ENCODE results near the gene CREBRF.
"Not testable (repeated sequence)": the region's sequence is repeated elsewhere in the genome, so short reads cannot be mapped to it uniquely, and the experiment has no call there.

Gene CREBRF

DNA sequence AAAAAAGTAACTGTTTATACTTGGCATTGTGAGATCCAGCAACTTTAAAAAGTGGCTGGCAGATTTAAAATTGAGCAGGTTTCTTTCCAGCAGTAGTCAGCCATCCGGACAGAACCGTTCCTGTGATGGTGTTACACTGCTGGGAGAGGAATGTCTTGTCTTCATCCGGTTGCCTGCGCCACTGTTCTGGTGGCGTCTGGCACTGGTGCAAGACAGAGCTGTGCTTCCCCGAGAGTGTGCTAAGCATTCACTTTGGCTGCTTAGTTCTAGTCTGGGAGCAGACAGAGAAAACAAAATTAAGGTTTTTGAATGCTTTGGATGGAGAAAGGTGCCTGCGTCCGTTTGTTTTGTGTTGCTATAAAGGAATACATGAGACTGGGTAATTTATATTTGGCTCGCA, 35.5 kb upstream of the CREBRF start:
- H3K27me3 Mint-ChIP-seq: no peaks in the 10 kb centered on the region
- H3K4me1 Mint-ChIP-seq (ENCODE audit: low read depth in 2 of 2): peaks cover 32 to 44% of the 10 kb centered on the region in 2 donors
- H3K4me3 Mint-ChIP-seq: no peak overlapping the region
- H3K27ac Mint-ChIP-seq: peak overlapping the region; percentile 57 to 69
- H3K36me3 Mint-ChIP-seq (ENCODE audit: insufficient read depth): peaks cover 47% of the 10 kb centered on the region
- ATAC-seq (replicated peaks): no peak
- no peaks in the 10 kb centered on the region for H3K9me3 Mint-ChIP-seq
- DNase-seq: no peak

DNA sequence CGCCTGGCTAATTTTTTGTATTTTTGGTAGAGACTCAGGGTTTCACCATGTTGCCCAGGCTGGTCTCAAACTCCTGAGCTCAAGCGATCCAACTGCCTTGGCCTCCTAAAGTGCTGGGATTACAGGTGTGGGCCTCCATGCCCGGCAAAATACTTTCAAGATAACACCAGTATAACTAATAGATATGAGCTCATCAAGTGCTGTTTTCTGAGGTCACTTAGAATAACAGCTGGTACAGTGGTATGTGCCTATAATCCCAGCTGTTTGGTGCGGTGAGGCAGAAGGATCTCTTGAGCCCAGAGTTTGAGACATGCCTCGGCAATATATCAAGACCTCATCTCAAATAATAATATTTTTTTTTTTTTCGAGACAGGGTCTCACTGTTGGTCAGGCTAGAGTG, 30.5 kb upstream of the CREBRF start:
- Mint-ChIP-seq H3K4me1 (ENCODE audit: low read depth in 2 of 2) (peaks cover 10% of the 10 kb centered on the region in 2 donors), H3K36me3 (ENCODE audit: insufficient read depth) (peaks cover 40% of the 10 kb centered on the region), H3K4me3 (no peak overlapping the region), H3K9me3 (no peaks in the 10 kb centered on the region), H3K27me3 (no peaks in the 10 kb centered on the region), H3K27ac (peak overlapping the region in 1 of 2 donors; percentile 35)
- no peak for DNase-seq
- no peak for ATAC-seq (replicated peaks)

DNA sequence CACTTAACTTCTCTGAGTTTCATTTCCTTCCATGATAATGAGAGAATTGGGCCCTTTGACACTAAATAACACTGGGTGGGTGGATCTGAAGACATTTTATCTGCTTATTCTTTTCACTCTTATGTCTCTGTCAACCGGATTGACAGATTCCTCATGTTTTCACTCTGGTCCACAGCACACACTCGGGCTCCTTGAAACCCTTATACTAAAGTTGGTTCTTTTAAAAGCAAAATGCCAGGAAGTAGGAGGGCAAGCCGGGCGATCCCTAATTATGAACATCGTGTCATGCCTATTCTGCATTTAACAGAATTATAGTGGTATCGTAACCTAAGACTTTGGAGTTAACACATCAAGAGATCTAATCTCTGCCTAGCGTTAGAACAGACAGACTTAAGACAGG, 28.2 kb upstream of the CREBRF start:
- DNase-seq (no peak), ATAC-seq (replicated peaks) (no peak)
- Mint-ChIP-seq H3K27ac (peak overlapping the region in 1 of 2 donors; percentile 52), H3K4me1 (ENCODE audit: low read depth in 2 of 2) (peaks cover 5% of the 10 kb centered on the region in 2 donors), H3K36me3 (ENCODE audit: insufficient read depth) (peaks cover 31% of the 10 kb centered on the region), H3K27me3 (no peaks in the 10 kb centered on the region), H3K9me3 (no peaks in the 10 kb centered on the region), H3K4me3 (no peak overlapping the region)

DNA sequence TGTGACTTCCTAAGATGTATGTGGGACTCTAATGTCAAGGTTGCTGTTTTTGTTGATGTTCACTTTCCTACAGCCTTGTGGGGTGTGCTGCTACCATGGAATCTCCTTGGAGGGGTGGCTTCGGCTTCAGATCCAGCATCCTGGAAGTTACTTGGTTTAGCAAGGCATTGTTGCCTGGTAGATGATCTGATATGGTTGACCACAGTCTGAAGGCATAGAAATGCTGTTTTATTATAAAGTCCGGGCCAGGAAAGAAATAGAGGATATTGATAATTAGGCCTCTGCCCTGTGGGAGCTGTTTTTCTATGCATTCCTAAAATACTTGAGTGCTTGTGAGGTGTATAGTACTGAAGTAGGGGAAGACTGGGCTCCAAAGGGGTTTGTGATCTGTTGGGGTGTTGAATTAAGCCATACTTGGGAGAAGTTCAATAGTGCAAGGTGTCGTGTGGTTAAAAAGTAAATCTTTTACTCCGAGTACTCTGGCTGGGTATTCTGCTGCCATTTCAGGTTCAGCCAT, 27.3 kb upstream of the CREBRF start:
- peaks cover 25% of the 10 kb centered on the region for H3K36me3 Mint-ChIP-seq (ENCODE audit: insufficient read depth)
- peaks cover 7% of the 10 kb centered on the region in 2 donors for H3K4me1 Mint-ChIP-seq (ENCODE audit: low read depth in 2 of 2)
- no peaks in the 10 kb centered on the region for H3K9me3 Mint-ChIP-seq
- DNase-seq (no peak), ATAC-seq (replicated peaks) (no peak)
- H3K4me3 Mint-ChIP-seq: no peak overlapping the region
- no peak overlapping the region for H3K27ac Mint-ChIP-seq
- no peaks in the 10 kb centered on the region for H3K27me3 Mint-ChIP-seq

DNA sequence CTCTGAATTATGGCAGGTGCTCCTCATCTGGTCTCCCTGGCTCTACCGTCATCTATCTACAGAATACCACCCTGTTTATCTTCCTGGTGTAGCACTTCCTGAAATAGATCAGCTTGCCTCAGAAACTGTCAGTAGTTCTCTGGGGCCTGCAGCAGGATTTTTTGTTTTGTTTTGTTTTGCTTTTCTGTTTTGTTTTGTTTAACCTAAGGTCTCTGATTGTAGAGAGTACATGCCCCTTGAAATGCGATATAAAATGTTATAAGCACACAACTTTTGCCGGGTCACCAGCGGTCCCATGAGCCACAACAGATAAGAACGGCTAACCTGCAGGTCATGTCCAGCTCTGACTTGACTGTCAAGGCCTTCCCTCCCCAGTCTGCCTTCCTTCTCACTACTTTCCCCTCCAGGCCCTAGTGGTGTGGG, 26.6 kb upstream of the CREBRF start:
- ATAC-seq (replicated peaks): no peak
- Mint-ChIP-seq H3K4me3 (no peak overlapping the region), H3K4me1 (ENCODE audit: low read depth in 2 of 2) (peaks cover 6 to 11% of the 10 kb centered on the region in 2 donors), H3K27me3 (no peaks in the 10 kb centered on the region), H3K36me3 (ENCODE audit: insufficient read depth) (peaks cover 23% of the 10 kb centered on the region), H3K9me3 (no peaks in the 10 kb centered on the region), H3K27ac (no peak overlapping the region)
- no peak for DNase-seq

DNA sequence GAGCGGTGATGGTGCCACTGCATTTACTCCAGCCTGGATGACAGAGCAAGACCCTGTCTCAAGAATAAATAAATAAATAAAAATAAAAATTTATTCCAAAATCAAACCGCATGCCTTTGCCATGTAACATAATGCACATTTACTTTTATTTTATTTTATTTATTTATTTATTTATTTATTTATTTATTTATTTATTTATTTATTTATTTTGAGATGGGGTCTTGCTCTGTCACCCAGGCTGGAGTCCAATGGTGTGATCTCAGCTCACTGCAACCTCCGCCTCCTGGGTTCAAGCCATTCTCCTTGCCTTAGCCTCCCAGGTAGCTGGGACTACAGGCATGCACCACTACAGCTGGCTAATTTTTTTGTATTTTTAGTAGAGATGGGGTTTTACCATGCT, 24.1 kb upstream of the CREBRF start:
- DNase-seq; H3K27me3 Mint-ChIP-seq; H3K36me3 Mint-ChIP-seq (ENCODE audit: insufficient read depth); ATAC-seq (replicated peaks); H3K4me3 Mint-ChIP-seq; H3K9me3 Mint-ChIP-seq: not testable (repeated sequence)
- Mint-ChIP-seq H3K27ac (peak overlapping the region in 1 of 2 donors; percentile 79), H3K4me1 (ENCODE audit: low read depth in 2 of 2) (peaks cover 19 to 35% of the 10 kb centered on the region in 2 donors)

DNA sequence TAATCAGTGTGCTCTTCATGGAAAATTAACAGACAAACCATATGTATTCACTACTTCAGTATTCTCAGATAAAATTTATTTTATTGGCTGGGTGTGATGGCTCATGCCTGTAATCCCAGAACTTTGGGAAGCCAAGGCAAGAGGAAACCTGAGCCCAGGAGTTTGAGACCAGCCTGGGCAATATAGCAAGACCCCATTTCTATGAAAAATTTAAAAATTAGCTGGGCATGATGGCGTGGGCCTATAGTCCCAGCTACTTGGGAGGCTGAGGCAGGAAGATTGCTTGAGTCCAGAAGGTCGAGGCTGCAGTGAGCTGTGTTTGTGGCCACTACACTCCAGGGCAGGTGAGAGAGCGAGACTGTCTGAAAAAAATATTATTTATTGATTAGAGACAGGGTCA, 23.4 kb upstream of the CREBRF start:
- H3K9me3 Mint-ChIP-seq: no peaks in the 10 kb centered on the region
- peaks cover 22 to 38% of the 10 kb centered on the region in 2 donors for H3K4me1 Mint-ChIP-seq (ENCODE audit: low read depth in 2 of 2)
- no peak for ATAC-seq (replicated peaks)
- DNase-seq: no peak
- H3K27me3 Mint-ChIP-seq: no peaks in the 10 kb centered on the region
- peaks cover 1% of the 10 kb centered on the region for H3K36me3 Mint-ChIP-seq (ENCODE audit: insufficient read depth)
- no peak overlapping the region for H3K4me3 Mint-ChIP-seq
- H3K27ac Mint-ChIP-seq: peak overlapping the region; percentile 79 to 97

DNA sequence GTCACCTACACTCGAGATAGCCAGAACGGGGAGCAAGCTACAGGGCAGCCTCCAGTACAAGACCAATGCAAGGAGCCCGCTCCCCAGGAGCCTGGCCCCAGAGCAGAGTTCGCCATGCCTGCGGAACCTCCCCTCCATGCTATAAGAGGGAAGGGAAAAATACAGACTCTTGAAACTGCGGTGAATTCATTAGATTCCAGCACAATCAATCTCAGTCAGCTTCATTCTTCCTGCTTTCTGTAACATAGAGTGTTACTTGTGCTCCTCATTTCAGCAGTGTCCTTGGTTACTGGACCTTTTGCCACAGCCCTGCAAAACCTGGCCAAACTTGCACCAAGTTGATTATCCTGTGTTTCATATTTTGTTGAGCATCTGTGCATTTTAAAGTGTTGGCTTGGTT, 22.2 kb upstream of the CREBRF start:
- peak overlapping the region; percentile 79 to 97 for H3K27ac Mint-ChIP-seq
- no peak for ATAC-seq (replicated peaks)
- H3K27me3 Mint-ChIP-seq: no peaks in the 10 kb centered on the region

DNA sequence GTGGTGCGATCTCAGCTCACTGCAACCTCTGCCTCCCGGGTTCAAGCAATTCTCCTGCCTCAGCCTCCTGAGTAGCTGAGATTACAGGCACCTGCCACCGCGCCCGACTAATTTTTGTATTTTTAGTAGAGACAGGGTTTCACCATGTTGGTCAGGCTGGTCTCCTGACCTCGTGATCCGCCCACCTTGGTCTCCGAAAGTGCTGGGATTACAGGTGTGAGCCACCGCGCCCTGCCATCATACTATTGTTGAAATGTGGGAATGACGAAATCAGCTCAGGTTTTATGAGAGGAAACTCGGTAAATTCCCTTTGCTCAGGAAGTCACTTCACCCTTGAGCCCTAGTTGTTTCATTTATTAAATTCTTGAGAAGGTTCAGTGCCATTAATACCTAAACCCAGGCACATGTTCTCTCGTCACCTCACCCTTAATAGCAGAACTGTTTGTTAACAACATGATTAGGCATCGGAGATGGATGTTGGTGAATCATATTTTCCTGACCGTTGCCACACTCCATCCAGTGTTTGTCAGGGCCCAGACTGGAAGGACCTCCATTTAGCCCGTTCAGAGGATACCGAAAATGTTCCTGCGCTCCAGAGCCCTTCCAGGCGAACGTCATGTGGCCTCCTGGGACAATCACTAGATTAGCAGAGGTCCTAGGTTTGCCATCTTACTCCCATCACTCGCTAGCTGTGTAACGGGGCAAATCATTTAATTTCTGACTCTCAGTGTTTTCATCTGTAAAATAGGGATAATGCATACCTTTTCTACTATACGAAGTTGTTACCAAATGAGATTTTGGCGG, 20.0 kb upstream of the CREBRF start:
- H3K27me3 Mint-ChIP-seq: no peaks in the 10 kb centered on the region
- peak overlapping the region; percentile 66 to 78 for H3K4me3 Mint-ChIP-seq
- H3K27ac Mint-ChIP-seq: peak overlapping the region; percentile 91 to 97
- peaks cover 24 to 38% of the 10 kb centered on the region in 2 donors for H3K4me1 Mint-ChIP-seq (ENCODE audit: low read depth in 2 of 2)
- ATAC-seq (replicated peaks) (peak; percentile 16), DNase-seq (no peak)
- no peaks in the 10 kb centered on the region for H3K9me3 Mint-ChIP-seq
- H3K36me3 Mint-ChIP-seq (ENCODE audit: insufficient read depth): peaks cover 5% of the 10 kb centered on the region

More for the DNA sequence above, 22.2 kb upstream of the CREBRF start:
- no peaks in the 10 kb centered on the region for H3K9me3 Mint-ChIP-seq
- no peak for DNase-seq
- H3K36me3 Mint-ChIP-seq (ENCODE audit: insufficient read depth): no peaks in the 10 kb centered on the region
- peaks cover 22 to 38% of the 10 kb centered on the region in 2 donors for H3K4me1 Mint-ChIP-seq (ENCODE audit: low read depth in 2 of 2)
- peak overlapping the region in 1 of 2 donors; percentile 37 for H3K4me3 Mint-ChIP-seq

DNA sequence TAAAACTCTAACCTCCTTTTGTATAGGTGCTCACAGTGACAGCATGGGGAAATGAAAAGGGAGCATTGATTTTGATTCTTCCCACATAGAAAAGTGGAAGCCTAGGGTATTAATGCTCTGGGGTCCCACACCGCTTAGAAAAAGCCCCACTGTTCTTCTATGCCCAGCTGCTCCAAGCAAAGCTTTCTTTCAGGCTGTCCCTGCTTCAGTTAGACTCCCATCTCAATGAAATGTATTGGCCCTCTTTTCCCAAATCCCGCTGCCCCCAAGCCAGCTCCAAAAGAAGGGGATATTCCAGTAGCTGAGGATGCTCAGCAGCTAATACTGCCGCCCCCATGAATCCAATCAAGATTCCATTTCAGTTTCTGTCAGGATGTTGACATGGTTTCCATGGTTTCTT, 17.0 kb upstream of the CREBRF start:
- Mint-ChIP-seq H3K9me3 (no peaks in the 10 kb centered on the region), H3K27ac (peak overlapping the region in 1 of 2 donors; percentile 20), H3K27me3 (no peaks in the 10 kb centered on the region), H3K36me3 (ENCODE audit: insufficient read depth) (peaks cover 5% of the 10 kb centered on the region), H3K4me3 (no peak overlapping the region), H3K4me1 (ENCODE audit: low read depth in 2 of 2) (peaks cover 22 to 30% of the 10 kb centered on the region in 2 donors)
- ATAC-seq (replicated peaks) (no peak), DNase-seq (no peak)

DNA sequence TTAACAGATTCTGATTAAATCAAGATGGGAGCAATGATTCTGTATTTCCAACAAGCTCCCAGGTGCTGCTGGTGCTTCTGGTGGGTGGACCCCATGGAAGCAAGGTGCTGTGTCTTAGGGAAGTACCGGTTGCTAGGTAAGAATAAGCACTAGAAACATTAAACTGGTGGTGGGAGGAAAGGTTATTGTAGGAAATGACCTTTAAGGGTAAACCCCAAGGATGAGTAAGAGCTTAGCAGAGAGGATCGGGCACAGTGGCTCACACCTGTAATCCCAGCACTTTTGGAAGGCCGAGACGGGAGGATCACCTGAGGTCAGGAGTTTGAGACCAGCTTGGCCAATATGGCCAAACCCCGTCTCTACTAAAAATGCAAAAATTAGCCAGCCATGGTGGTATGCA, 16.2 kb upstream of the CREBRF start:
- Mint-ChIP-seq H3K36me3 (ENCODE audit: insufficient read depth) (peaks cover 5% of the 10 kb centered on the region), H3K27ac (no peak overlapping the region)
- ATAC-seq (replicated peaks): no peak

DNA sequence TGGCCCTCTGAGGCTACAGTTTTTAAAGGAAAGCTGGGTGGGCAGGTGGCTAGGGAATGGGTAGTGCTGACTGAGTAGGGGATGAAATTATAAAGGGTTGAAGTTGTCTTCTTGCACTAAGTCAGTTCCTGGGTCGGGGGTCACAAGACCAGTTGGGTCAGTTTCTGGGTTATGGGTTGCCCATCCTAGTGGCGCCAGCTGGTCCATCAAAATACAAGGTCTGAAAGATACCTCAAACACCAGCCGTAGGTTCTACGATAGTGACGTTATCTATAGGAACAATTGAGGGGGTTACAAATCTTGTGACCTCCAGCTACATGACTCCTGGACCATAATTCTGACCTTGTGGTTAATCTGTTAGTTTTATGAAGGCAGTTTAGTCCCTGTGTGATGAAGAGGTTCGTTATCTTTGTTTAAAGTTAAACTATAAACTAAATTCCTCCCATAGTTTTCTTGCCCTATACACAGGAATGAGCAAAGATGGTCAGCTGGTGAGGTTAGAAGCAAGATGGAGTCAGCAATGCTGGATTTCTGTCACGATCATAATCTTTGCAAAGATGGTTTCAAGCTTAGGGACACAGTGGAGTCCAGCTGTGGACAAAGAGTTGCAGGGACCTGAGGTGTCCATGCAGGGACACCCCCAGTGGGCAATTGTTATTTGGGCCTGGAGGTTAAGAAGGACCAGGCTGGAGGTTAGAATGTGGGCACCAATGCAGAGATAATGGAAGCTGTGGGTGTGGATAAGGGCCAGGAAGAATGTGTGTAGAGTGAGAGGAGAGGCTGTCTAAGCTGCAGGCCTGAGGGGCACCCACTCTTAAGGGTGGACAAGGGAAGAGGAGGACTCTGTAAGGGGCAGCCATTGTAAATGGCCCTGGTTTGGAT, 14.0 kb upstream of the CREBRF start:
- H3K4me1 Mint-ChIP-seq (ENCODE audit: low read depth in 2 of 2): peaks cover 2 to 7% of the 10 kb centered on the region in 2 donors

More for the DNA sequence above, 16.2 kb upstream of the CREBRF start:
- Mint-ChIP-seq H3K4me1 (ENCODE audit: low read depth in 2 of 2) (peaks cover 17 to 22% of the 10 kb centered on the region in 2 donors), H3K27me3 (no peaks in the 10 kb centered on the region), H3K4me3 (no peak overlapping the region), H3K9me3 (no peaks in the 10 kb centered on the region)
- DNase-seq: no peak

DNA sequence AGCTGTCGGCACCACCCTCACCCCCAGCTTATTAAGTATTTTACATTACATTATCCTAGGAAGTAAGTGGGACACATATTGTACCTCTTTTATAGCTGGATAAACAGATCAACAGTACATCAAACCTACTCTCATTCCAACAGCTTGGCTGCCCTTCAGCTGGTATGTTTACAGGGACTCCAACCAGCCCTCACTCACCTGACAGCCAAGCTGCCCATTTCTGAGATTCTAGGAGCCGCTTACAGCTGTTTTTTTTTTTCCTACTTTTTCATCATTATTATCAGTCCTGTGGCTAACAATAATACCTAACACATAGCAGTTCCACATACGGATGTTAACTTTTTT, 13.4 kb upstream of the CREBRF start:
- no peaks in the 10 kb centered on the region for H3K9me3 Mint-ChIP-seq
- DNase-seq: no peak
- no peak overlapping the region for H3K4me3 Mint-ChIP-seq
- no peak overlapping the region for H3K27ac Mint-ChIP-seq
- peaks cover 2 to 3% of the 10 kb centered on the region in 2 donors for H3K27me3 Mint-ChIP-seq
- peaks cover 0 to 4% of the 10 kb centered on the region in 2 donors for H3K4me1 Mint-ChIP-seq (ENCODE audit: low read depth in 2 of 2)
- H3K36me3 Mint-ChIP-seq (ENCODE audit: insufficient read depth): peaks cover 5% of the 10 kb centered on the region
- no peak for ATAC-seq (replicated peaks)

More for the DNA sequence above, 14.0 kb upstream of the CREBRF start:
- Mint-ChIP-seq H3K27ac (no peak overlapping the region), H3K36me3 (ENCODE audit: insufficient read depth) (peaks cover 5% of the 10 kb centered on the region), H3K27me3 (no peaks in the 10 kb centered on the region), H3K4me3 (no peak overlapping the region), H3K9me3 (no peaks in the 10 kb centered on the region)
- no peak for DNase-seq
- ATAC-seq (replicated peaks): no peak

All from effector memory CD8-positive, alpha-beta T cell (primary cell).